T1000 (cell line): ENCODE results near the gene TNS4.

ENCODE experiments used
- DNase-seq: peaks from one replicate; lab custom pipeline; 2025; ENCODE audit warnings: mixed read lengths; lab: John Stamatoyannopoulos, UW

Gene TNS4

DNA sequence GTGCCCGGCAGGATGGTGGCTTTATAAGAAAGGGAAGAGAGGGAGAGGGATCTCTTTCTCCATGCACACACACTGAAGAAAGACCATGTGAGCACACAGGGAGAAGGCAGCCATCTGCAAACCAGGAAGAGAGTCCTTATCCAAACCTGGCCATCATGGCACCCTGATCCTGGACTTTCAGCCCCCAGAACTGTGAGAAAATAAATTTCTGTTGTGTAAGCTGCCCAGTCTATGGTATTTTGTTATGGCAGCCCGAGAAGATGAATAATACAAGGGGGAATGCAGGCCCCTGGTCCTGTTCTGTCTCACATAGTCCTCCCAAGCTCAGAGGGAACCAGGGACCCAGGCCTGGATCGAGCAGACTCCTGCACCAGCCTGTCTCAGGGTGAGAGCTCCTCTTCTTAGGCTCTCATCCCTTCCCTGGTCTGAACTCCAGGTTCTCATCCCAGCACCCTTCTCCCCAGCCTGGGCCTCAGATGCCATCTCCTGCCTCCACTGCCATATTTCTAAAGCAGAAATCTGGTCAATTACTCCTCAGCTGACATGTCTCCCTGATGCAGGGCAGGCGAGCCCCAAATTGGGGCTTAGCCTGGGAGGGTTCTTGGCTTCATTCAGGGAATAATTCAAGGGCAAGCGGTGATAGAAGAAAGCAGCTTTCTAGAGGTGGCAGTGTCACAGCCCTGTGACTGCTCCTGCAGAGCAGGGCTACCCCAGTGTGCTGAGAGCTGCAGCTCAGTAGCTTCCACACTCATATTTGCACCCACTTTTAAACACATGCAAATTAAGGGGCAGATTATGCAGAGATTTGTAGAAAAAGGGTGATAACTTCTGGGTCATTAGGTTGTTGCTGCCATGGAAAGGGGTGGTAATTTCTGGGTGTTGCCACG is 29.3 kb downstream of the TNS4 start:
- DNase-seq, result no peak

DNA sequence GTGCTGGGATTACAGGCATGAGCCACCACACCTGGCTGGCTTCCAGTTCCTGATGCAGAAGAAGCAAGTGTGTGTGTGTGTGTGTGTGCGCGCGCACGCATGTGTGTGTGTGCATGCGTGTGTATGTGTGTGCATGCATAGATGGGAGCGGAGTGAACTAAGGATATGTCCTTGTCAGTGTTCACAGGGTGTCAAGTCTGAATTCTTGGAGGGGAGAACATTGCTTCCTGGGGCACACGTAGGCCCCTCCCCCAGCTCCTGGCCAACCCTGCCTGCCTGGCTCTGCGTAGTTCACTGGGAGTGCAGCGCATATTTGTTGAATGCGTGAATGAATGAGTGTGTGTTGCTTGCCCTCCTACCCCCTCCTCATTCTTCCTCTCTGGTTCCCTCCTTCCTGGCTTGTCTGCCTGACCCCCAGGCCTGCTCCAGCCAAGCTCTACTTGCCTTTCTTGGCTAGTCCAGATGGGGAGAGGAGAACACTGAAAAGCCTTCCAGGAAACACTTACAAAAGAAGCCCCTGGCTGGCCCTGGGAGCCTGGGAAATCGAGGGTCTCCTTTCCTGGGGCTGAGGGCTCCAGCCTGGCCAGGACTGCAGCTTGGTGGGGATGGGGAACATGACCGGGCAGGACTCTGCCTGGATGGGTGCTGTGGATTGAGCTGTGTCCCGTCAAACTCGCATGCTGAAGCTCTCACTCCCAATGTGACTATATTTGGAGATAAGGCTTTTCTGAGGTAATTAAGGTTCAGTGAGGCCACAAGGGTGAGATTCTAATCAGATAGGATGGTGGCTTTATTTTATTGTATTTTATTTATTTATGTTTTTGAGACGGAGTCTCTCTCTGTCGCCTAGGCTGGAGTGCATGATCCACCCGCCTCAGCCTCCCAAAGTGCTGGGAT is 30.2 kb downstream of the TNS4 start:
- no peak for DNase-seq

DNA sequence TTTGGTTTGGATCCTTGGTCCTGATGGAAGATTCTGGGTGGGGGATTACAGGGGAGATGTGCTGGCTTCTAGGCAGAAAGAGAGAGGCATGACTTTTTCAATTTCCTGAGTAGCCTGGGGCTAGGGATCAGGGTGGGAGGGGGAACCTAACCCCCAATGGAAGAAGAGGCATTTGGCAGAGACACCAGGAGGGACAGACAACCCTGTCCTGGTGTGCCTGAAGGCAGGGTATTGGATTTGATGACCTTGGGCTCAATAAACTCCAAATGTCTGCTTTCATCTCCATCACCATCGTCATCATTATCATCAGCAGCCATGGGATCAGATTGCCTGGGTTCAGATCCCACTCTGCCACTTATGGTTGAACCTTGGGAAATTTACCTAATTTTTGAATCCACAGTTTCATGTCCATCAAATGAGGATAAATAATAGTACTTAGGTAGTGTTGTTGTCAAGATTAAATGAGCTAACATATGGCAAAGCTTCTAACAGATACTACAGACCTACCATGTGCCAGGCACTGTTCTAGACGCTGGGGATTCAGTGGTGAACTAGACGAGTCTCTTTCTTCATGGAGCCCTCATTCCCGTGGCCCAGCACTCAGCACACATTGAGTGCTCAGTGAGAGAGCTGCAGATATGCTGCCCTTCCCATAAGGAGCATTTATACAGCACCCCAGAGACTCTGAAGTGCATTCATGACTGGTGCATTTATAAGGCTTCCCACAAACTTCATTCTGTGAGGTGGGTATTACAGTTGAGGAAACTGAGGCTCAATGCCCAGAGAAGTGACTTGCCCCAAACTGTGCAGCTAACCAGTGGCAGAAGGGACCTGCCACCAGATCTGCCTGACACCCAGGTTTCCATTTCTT is 31.4 kb downstream of the TNS4 start:
- DNase-seq, result no peak

DNA sequence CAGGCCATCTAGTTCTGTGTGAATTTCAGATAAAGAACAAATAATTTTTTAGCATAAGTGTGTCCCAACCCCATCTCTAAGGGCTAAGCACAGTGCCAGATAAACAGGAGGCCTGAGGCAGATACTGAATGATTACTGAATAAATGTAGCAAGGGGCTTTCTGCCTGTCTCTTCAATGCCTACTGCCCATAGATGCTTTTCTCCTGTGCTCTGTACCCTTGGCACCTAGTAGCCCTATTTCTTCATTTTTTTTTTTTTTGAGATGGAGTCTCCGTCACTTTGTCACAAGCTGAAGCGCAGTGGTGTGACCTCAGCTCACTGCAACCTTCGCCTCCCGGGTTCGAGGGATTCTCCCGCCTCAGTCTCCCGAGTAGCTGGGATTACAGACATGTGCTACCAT is 32.9 kb downstream of the TNS4 start:
- DNase-seq, result no peak

DNA sequence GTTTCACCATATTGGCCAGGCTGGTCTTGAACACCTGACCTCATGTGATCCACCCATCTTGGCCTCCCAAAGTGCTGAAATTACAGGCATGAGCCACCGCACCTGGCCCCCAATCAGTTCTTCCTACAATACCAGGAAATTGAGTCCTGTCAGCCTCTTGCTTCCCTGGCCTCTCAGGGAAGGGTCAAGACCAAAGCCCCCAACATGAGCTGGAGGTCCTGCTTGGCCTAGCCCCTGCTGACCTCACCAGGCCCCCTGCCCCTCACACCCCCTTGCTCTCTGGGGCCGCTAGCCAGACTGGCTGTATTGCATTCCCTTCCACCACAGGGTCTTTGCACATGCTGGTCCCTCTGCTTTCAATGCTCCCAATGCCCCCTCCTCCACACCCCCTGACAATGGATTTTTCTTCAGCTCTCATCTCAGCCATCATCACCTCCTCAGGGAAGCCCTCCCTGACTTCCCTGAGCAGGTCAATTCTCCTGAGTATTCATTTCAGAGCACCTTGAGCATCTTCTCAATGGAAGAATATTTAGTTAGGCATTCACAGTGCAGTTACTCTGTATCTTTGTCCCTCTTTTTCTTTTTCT is 34.0 kb downstream of the TNS4 start:
- DNase-seq, result no peak

DNA sequence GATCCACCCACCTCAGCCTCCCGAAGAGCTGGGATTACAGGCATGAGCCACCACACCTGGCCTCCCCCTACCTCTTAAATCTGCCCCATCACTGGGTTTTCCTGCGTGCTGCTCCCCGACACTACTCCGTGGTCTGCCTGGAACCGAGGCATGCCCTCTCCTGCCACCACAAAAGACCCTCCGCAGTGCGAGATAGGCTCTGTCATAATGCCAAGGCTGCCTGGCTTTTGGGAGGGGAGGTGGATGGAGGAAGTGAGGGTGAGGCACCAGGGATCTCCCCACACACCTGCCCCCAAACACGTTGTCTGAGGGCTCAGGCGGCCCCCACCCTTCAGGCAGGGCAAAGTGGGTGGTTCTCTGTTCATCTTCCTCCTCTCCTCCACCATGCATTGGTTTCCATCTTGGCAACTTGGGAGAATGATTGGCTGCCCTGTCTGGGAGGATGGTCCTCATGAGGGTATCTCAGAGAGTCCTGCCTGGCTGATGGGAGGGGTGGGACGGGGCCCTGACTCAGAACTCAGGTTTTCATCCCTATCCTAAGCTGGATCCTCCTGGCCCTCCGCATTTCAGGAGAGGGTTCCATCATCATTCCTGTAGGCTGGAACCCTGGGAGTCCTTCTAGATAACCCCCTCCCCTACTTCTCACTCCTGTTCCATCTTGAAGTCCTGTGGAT is 35.0 kb downstream of the TNS4 start:
- DNase-seq, result no peak

DNA sequence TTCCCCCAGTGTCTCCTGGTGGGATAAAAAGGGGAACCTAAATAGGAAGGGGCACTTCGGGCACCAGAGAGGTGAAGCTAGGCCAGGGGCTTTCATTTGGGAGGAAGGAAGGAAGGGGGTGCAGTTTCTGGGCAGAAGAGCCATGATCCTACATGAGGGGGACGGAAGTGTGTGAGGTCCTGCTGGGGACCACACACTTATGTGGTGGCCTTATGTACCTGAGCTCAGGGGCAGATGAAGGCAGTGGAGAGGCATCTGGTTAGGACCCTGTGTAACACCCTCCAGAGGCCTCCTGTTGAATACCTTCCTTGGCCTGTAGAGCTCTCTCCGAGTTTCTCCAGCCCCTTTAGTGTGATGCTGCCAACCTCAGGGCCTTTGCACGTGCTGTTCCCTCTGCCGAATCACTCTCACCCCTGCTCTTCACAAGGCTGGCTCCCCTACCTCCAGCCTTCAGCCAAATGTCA is 37.0 kb downstream of the TNS4 start:
- DNase-seq, result no peak

DNA sequence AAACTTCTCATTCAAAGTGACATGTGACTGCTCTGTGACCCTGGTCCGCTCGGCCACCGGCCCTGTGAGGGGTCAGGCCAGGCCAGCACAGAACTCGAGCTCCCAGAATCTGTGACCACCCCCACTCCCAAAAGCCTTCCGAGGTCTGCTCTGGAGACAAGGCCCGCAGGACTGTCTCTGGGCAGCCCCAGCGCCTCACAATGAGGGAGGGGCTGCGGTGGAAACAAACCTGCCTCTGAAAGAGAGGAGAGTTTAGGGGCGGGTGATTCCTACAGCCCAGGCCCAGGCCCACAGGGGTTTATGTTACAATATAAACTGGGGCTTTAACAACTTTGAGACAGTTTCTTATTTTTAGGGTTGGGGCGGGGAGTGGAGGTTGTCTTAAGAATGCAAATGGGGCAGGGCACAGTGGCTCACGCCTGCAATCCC is 38.3 kb downstream of the TNS4 start:
- DNase-seq, result no peak

DNA sequence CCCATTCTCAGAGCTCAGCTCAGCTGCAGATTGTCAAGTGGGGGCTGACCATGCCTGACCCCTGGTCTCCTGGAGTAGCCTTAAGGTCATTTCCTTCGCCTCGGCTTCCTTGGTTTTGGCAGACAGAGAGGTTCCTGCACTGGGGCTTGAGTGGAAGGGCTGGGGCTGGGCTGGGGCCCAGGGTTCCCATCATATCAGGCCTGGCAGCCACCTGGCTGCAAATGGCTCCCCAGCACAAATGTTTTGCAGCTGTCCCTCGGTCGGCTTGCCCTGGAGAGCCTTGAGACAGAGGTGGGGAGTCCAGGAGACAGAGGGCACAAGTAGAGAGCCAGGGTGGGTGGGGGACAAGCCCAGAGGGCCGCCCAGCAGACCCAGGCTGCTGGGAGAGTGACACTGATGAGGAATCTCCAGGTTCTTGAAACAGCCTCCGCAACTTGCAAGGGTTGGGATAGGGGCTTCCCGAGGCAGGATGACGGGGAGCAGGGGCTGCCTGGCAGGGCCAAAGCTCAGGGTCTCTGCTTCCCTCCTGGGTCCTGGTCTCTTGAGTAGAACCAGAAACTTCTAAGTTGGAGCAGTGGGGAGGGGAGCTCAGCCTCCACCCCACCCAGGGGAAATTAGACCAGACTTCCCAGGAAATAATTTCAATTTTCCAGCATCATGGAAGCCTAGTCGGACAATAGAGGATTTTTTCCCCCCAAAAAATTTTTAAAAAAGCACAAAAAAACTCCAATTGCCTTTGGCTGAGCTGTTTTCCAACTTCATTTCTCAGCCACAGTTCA is 38.9 kb downstream of the TNS4 start:
- no peak for DNase-seq

DNA sequence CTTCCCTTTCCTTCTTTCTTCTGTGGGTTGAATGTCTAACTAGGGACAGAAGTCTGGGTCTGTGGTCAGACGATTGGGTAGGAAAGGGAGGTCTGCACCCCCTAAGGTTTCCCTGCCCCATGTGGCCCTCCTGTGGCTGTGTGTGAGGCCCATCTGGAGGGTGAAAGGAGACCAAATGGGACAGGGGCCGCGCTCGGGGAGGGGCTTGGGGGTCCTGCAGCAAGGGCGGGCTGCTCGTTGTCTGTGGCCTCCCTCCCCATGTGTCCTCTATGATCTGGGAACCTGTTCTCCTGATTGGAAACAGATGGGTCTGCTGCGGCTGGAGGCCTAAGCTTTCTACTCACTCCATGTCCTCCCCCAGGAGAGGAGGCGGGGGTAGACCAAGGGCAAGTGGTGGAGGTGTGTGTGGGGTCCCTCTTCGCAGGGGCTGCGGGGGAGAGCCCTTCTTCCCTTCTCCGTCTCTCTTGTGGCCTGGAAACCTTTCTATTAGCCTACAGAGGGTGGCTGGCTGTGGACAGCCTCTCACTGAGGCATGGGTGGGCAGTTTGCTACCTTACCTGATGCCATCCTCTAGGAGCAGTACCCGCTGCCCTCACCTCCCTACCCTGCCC is 39.6 kb downstream of the TNS4 start:
- no peak for DNase-seq

DNA sequence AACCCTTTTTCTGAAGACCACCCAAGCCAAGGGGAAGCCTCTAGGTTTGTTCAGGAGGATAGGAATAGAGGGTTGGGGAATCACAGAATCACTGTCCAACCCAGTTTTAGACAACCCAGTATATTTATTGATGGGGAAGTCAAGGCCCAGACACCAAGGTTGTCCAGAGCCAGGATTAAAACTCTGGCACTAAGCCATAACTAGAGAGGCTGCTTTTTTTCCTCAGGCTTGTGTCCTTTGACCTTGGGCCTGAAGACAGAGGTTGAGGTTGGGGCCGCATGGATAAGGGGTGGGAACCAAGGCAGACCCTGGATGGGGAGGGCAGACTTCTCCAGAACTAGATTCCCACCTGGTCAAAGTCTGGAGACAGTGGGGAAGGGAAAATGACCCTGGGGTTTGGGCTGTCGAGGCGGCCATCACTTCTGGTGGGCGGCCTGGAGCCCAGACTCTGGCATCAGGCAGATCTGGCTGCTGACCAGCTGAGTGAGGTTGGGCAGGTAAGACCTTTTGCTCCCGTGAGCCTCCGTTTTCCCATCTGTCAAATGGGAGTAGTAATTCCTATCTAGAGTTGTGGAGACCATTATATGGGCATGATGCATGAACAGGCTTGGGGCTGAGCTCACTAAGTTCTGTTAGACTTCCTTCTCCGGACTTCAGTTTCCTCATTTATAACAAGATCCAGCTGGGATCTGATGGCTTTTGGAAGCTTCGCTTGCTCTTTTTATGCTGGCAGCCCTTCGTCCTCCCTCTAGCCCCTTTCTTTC is 40.3 kb downstream of the TNS4 start:
- DNase-seq, result no peak

DNA sequence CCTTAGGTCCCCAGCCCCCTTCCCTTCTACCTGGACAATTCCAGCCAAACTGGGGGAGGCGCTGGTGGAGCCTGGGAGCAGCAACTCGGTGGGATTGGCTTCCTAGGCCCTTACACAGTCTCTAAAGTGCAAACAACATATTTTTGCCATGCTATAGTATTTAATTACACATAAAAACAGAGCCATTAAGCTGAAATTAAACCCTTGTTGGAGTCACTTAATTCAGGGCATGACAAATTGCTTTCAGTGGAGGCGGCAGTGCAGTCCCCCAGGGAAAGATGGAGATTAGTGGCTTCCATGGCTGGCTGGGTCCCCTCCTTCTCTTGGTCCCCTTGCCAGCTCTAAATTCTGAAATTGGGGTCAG is 40.8 kb downstream of the TNS4 start:
- DNase-seq, result no peak

DNA sequence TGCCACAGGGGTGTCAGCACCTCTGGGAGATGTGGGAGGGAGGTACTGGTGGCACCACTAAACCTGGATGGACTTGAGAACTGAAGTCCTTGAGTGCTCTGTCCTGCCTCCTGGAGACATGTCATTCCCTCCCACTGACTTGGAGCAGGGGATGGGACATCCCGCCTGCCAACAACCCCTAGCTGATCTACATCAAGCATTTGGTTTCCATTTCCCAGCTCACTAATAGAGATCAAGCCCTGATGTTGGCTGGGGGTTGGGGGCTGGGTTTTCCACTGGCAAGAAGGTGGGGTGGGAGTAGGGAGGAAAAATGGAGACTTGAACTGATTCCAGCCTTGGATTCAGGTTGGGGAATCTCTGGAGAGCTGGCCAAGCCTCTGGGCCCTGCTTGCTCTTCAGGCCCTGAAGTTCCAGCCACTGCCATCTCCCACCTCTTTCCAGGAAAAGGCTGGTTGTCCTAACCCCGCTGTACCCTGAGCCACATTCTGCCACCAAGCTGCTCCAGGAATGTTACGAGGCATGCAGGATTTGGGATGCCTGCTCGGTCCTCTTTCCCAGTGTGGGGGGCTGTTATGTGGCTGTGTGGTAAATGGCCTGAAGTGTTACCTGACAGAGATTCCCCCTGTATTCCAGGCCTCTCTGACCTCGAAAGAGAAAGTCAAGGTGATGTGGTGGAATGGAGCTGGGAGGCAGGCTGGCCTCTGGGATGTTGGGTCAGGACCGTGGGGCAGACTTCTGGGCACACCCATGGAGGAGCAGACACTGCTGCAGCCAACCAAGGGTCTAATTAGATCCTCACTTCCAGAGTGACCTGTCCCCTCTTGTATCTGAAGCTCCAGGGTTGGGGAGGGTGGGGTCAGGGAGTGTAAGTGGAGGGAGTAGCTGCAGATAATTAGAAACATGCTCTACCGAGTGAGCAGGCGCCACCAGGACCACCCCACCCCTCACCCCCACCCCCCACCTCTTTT is 41.5 kb downstream of the TNS4 start:
- DNase-seq, result no peak

DNA sequence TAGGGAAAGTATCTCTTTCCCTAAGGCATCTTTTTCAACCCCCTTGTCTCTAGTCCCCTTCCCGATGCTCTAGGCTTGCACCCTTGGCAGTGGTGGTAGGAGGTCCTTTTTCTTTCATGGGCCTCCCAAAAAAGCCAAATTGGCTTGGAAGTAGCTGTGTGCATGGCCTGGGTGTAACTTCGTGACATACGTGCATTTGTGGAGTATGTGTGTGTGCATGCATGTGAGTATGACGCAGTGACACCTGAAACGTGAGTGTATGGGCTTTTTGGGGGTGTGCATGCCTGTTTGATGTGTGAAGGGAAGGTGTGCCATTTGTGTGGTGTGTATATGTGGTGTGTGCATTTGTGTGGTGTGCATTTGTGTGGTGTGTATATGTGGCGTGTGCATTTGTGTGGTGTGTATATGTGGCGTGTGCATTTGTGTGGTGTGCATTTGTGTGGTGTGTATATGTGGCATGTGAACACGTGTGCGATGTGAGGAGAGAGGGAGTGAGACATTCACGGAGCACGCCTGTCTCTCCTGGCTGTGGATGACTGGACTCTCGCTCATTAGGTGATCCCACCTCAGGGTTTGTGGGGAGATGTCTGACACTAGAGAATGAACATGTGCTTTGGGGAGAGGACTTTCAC is 42.5 kb downstream of the TNS4 start:
- DNase-seq, result no peak

DNA sequence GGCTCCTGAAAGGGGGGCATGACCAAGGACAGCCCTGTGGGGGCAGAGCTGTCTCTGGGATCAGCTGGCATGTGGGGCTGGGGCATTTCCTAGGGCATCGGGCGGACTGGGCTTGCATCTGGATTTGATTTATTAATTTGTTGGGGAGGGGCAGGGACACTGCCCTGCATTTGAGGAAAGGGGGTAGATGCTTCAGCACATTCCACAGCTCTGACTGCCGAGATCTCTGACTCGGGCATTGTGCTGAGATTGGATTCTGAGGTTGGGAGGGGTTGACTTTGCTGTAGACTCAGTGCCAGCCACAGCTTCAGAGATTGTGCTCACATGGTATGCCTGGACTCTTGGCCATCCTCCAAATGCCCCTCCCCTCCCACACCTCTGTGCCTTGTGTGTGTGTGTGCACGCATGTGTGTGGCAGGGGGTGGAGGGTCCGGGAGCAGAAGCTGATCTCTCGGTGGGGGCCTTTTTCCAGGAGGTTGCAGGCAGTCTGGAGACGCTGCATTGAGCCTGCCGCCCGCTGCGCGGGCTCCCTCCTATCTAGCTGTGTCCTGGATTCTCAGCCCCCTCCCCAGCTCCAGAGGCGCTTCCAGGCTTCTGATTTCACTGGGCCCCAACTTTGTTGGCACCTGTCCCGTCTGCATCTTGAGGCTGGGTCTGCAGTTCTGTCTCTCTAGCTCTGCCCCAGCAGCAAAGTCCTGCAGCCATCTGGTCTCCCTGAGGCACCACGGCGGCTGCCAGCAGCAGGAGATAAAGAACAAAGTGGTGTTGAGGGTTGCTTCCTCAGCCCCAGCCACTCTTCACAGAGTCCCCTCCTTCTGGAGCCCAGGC is 43.2 kb downstream of the TNS4 start:
- DNase-seq, result peak; percentile 18

DNA sequence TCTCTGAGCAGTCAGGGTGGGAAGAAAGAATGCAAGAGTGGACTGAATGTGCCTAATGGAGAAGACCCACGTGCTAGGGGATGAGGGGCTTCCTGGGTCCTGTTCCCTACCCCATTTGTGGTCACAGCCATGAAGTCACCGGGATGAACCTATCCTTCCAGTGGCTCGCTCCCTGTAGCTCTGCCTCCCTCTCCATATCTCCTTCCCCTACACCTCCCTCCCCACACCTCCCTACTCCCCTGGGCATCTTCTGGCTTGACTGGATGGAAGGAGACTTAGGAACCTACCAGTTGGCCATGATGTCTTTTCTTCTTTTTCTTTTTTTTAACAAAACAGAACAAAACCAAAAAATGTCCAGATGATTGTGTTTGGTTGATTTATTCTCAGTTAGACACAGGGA is 44.1 kb downstream of the TNS4 start:
- DNase-seq, result no peak
